Osteocyte (in vitro differentiated cells): ENCODE data around the gene MYADML2. TPM values are rescaled to one million over a fixed set of nuclear protein-coding genes. Genes with fewer than 3 reads are reported as not detected.

Experiments
- DNase-seq: peaks from one replicate; pipeline ENCODE4 v3.0.0; 2021; ENCODE audit warnings: mixed read lengths; ENCODE audit not compliant: unreplicated experiment; ENCODE audit errors: extremely low spot score
- H3K27ac Mint-ChIP-seq: one replicate; pipeline ENCODE4 v1.8.0; 2021; ENCODE audit warnings: mild to moderate bottlenecking, mixed read lengths; ENCODE audit not compliant: unreplicated experiment
- H3K27me3 Mint-ChIP-seq: one replicate; pipeline ENCODE4 v1.8.0; 2021; ENCODE audit warnings: mixed read lengths; ENCODE audit not compliant: unreplicated experiment
- H3K36me3 Mint-ChIP-seq: one replicate; pipeline ENCODE4 v1.8.0; 2021; ENCODE audit warnings: mixed read lengths; ENCODE audit not compliant: unreplicated experiment
- H3K4me1 Mint-ChIP-seq: one replicate; pipeline ENCODE4 v1.8.0; 2021; ENCODE audit warnings: mixed read lengths; ENCODE audit not compliant: unreplicated experiment
- H3K4me3 Mint-ChIP-seq: one replicate; pipeline ENCODE4 v1.8.0; 2021; ENCODE audit warnings: mild to moderate bottlenecking, moderate library complexity, mixed read lengths; ENCODE audit not compliant: unreplicated experiment
- H3K9me3 Mint-ChIP-seq: one replicate; pipeline ENCODE4 v1.8.0; 2021; ENCODE audit warnings: mixed read lengths; ENCODE audit not compliant: unreplicated experiment
- CTCF ChIP-seq: fragments of 200-600 bp; sonication (generic); IDR thresholded peaks from 2 replicates; pipeline ENCODE4 v1.5.0; 2021; ENCODE audit warnings: antibody characterized with exemption, mild to moderate bottlenecking, moderate library complexity
- total RNA-seq: library from RNA; stranded (reverse); gene quantifications from 2 replicates; pipeline ENCODE4 v1.2.1, GENCODE V29; 2021

Gene MYADML2
- total RNA-seq, 1 donor from 2014 or later, result not detected

GRCh38 chr17:81939218-81939617 lies 7.8 kb downstream of the MYADML2 start:
- H3K4me1 Mint-ChIP-seq, result peaks cover 15% of the 10 kb centered on the region
- H3K27me3 Mint-ChIP-seq, result peaks cover 2% of the 10 kb centered on the region
- H3K36me3 Mint-ChIP-seq, result no peaks in the 10 kb centered on the region
- H3K9me3 Mint-ChIP-seq, result no peaks in the 10 kb centered on the region
- TF ChIP-seq CTCF, result no peak
- H3K4me3 Mint-ChIP-seq, result no peak overlapping the region
- no peak overlapping the region for H3K27ac Mint-ChIP-seq
- DNase-seq, result no peak

- peaks cover 23% of the 10 kb centered on the region for H3K4me1 Mint-ChIP-seq
- TF ChIP-seq CTCF, result no peak
- H3K36me3 Mint-ChIP-seq, result peaks cover 2% of the 10 kb centered on the region
- H3K4me3 Mint-ChIP-seq, result peak overlapping the region; percentile 89
- no peaks in the 10 kb centered on the region for H3K9me3 Mint-ChIP-seq
- H3K27me3 Mint-ChIP-seq, result no peaks in the 10 kb centered on the region
- DNase-seq, result no peak
- H3K27ac Mint-ChIP-seq, result peak overlapping the region; percentile 10
These were observed 11.3 kb downstream of the MYADML2 start for GRCh38 chr17:81935709-81936084.

GRCh38 chr17:81934850-81935708 lies 12.0 kb downstream of the MYADML2 start:
- Mint-ChIP-seq H3K36me3 (peaks cover 2% of the 10 kb centered on the region), H3K27ac (no peak overlapping the region), H3K27me3 (no peaks in the 10 kb centered on the region), H3K4me3 (peak overlapping the region; percentile 89), H3K9me3 (no peaks in the 10 kb centered on the region), H3K4me1 (peaks cover 26% of the 10 kb centered on the region)
- DNase-seq, result no peak
- no peak for TF ChIP-seq CTCF

- no peak for DNase-seq
- peaks cover 2% of the 10 kb centered on the region for H3K36me3 Mint-ChIP-seq
- TF ChIP-seq CTCF, result no peak
- no peak overlapping the region for H3K27ac Mint-ChIP-seq
- H3K27me3 Mint-ChIP-seq, result no peaks in the 10 kb centered on the region
- H3K4me1 Mint-ChIP-seq, result peaks cover 30% of the 10 kb centered on the region
- H3K9me3 Mint-ChIP-seq, result no peaks in the 10 kb centered on the region
- no peak overlapping the region for H3K4me3 Mint-ChIP-seq
These were observed 12.8 kb downstream of the MYADML2 start for GRCh38 chr17:81934098-81934757.

GRCh38 chr17:81933178-81933699 lies 13.8 kb downstream of the MYADML2 start:
- Mint-ChIP-seq H3K4me1 (peaks cover 36% of the 10 kb centered on the region), H3K36me3 (peaks cover 2% of the 10 kb centered on the region), H3K27ac (no peak overlapping the region), H3K4me3 (no peak overlapping the region), H3K9me3 (no peaks in the 10 kb centered on the region), H3K27me3 (no peaks in the 10 kb centered on the region)
- no peak for DNase-seq
- no peak for TF ChIP-seq CTCF
